ENCODE results near the gene EXOC6B. TPM values are rescaled to one million over a fixed set of nuclear protein-coding genes. Genes with fewer than 3 reads are reported as not detected.

The EXOC6B gene
- total and polyA plus RNA-seq, 2 donors from 2014 or later = 5.9 to 31.3 TPM

DNA sequence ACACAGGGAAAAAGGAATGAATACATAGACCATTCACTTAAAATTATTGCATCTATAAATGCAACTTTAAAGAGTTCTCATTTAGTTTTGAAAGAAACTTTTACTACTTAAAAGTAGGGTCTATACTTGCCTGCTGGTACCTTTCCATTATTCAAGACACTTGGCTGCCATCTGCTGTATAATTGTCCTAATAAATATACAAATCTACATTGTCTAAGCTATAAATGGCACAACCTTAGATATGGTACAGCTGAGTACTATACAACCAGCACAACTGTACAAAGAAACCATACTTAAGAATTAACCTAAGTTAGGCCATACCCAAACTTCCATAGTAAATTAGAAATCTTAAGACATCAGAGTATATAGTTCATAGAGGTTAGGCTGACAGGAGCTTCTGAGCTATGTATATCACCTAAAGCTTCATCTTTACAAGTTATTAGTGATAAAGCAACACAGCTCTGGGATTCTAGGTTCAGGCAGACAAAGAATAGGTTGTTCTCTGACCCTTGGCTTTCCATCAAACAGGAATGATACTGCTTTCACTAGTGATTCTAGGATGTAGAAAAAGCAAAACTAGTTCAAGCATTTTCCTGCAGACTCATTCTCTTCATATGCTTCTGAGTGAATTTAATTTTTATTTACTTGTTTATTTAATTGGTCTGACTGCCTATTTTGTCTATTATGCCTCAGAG, 22.1 kb downstream of the EXOC6B start:
- Histone ChIP-seq H3K9me3 (ENCODE audit: control insufficient read depth in 2 of 3, insufficient read depth in 1 of 3, low read length in 3 of 3) (no peaks in the 10 kb centered on the region), H3K4me1 (ENCODE audit: control insufficient read depth in 2 of 3, insufficient read depth in 2 of 3, low read depth in 1 of 3, low read length in 3 of 3) (no peaks in the 10 kb centered on the region), H3K9ac (ENCODE audit: low read length in 3 of 3) (no peak overlapping the region), H3K27ac (ENCODE audit: low read depth in 2 of 2, low read length in 2 of 2) (no peak overlapping the region), H3K36me3 (ENCODE audit: control insufficient read depth in 2 of 3, insufficient read depth in 3 of 3, low read length in 3 of 3) (no peaks in the 10 kb centered on the region), H3K4me3 (ENCODE audit: low read length in 3 of 3) (no peak overlapping the region), H3K27me3 (ENCODE audit: control insufficient read depth, insufficient read depth, low read length) (no peaks in the 10 kb centered on the region)
- intact Hi-C loops (cut with DNase I) = no loop called here
- no peak for DNase-seq
- TF ChIP-seq, protein P1, sequence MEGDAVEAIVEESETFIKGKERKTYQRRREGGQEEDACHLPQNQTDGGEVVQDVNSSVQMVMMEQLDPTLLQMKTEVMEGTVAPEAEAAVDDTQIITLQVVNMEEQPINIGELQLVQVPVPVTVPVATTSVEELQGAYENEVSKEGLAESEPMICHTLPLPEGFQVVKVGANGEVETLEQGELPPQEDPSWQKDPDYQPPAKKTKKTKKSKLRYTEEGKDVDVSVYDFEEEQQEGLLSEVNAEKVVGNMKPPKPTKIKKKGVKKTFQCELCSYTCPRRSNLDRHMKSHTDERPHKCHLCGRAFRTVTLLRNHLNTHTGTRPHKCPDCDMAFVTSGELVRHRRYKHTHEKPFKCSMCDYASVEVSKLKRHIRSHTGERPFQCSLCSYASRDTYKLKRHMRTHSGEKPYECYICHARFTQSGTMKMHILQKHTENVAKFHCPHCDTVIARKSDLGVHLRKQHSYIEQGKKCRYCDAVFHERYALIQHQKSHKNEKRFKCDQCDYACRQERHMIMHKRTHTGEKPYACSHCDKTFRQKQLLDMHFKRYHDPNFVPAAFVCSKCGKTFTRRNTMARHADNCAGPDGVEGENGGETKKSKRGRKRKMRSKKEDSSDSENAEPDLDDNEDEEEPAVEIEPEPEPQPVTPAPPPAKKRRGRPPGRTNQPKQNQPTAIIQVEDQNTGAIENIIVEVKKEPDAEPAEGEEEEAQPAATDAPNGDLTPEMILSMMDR (IDR thresholded peaks at IDR 0.05; ENCODE audit: borderline replicate concordance, extremely low read depth, insufficient read depth) = no peak
- no peak for FAIRE-seq

DNA sequence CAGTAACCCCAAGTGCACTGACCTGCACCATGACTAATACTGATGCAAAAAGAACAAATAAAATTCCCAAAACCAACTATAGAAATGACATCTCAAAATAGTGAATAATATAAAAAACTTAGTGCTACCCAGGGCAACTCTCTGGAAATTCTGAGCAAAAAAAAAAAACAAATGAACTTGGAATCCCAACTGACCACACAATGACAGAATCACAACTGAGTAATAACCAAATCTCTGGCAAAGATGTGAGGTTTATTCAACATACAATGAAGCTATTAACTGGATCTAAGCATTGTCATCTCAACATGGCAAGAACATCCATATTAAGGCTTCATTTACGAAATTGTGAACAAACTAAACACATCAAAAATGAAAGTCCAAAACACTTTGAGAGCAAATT, 22.7 kb downstream of the EXOC6B start:
- Histone ChIP-seq H3K4me3 (ENCODE audit: low read length in 3 of 3) (no peak overlapping the region), H3K9me3 (ENCODE audit: control insufficient read depth in 2 of 3, insufficient read depth in 1 of 3, low read length in 3 of 3) (no peaks in the 10 kb centered on the region), H3K27me3 (ENCODE audit: control insufficient read depth, insufficient read depth, low read length) (no peaks in the 10 kb centered on the region), H3K36me3 (ENCODE audit: control insufficient read depth in 2 of 3, insufficient read depth in 3 of 3, low read length in 3 of 3) (no peaks in the 10 kb centered on the region), H3K4me1 (ENCODE audit: control insufficient read depth in 2 of 3, insufficient read depth in 2 of 3, low read depth in 1 of 3, low read length in 3 of 3) (no peaks in the 10 kb centered on the region), H3K9ac (ENCODE audit: low read length in 3 of 3) (no peak overlapping the region), H3K27ac (ENCODE audit: low read depth in 2 of 2, low read length in 2 of 2) (no peak overlapping the region)
- TF ChIP-seq, protein P1 (IDR thresholded peaks at IDR 0.05; ENCODE audit: borderline replicate concordance, extremely low read depth, insufficient read depth) = no peak
- FAIRE-seq (no peak), DNase-seq (no peak)
- intact Hi-C loops (cut with DNase I) = no loop called here

DNA sequence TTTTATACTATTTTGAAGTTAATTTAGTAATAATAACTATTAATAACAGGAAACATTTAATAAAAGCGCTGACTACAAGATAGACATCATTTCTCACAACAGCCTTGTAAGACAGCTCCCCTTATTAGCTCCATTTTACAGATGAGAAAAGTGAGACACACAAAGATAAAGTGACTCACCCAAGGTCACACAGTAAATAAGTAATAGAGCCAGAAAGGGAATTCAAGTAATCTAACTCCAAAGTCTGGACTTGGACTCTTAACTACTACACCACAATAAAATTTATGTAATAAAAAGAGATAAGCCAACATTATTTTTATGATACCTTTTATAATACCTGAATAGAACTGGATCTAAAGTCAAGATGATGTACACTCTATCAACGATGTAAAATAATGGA, 25.3 kb downstream of the EXOC6B start:
- intact Hi-C loops (cut with DNase I) = no loop called here
- TF ChIP-seq, protein P1 (IDR thresholded peaks at IDR 0.05; ENCODE audit: borderline replicate concordance, extremely low read depth, insufficient read depth) = no peak
- FAIRE-seq = no peak
- Histone ChIP-seq H3K4me3 (ENCODE audit: low read length in 3 of 3) (no peak overlapping the region), H3K9me3 (ENCODE audit: control insufficient read depth in 2 of 3, insufficient read depth in 1 of 3, low read length in 3 of 3) (no peaks in the 10 kb centered on the region), H3K27ac (ENCODE audit: low read depth in 2 of 2, low read length in 2 of 2) (no peak overlapping the region), H3K9ac (ENCODE audit: low read length in 3 of 3) (no peak overlapping the region), H3K27me3 (ENCODE audit: control insufficient read depth, insufficient read depth, low read length) (no peaks in the 10 kb centered on the region), H3K4me1 (ENCODE audit: control insufficient read depth in 2 of 3, insufficient read depth in 2 of 3, low read depth in 1 of 3, low read length in 3 of 3) (no peaks in the 10 kb centered on the region), H3K36me3 (ENCODE audit: control insufficient read depth in 2 of 3, insufficient read depth in 3 of 3, low read length in 3 of 3) (no peaks in the 10 kb centered on the region)
- DNase-seq = no peak

DNA sequence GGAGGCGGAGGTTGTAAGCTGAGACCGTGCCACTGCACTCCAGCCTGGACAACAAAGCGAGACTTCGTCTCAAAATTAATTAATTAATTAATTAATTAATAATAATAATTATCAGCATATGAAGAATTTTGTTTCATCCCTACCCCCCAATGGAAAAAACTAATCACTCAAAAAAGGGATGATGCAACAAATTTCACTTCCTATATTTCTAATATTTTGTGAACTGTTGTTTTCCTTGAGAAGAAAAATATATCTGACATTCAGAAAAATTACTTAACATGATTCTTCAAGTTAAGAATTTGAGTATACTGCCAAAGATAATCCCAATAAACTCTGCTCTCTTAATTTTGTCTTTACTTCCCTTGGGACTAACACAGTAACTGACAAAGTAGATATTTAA, 28.1 kb downstream of the EXOC6B start:
- peaks cover 0 to 6% (median 3%) of the 10 kb centered on the region in 3 donors for H3K4me1 ChIP-seq (ENCODE audit: control insufficient read depth in 2 of 3, insufficient read depth in 2 of 3, low read depth in 1 of 3, low read length in 3 of 3)
- TF ChIP-seq, protein P1 (IDR thresholded peaks at IDR 0.05; ENCODE audit: borderline replicate concordance, extremely low read depth, insufficient read depth) = no peak
- no peak overlapping the region for H3K9ac ChIP-seq (ENCODE audit: low read length in 3 of 3)
- no peak for FAIRE-seq
- no peak for DNase-seq
- no peak overlapping the region for H3K27ac ChIP-seq (ENCODE audit: low read depth in 2 of 2, low read length in 2 of 2)
- intact Hi-C loops (cut with DNase I) = no loop called here
- H3K27me3 ChIP-seq (ENCODE audit: control insufficient read depth, insufficient read depth, low read length) = no peaks in the 10 kb centered on the region
- H3K4me3 ChIP-seq (ENCODE audit: low read length in 3 of 3) = no peak overlapping the region
- H3K36me3 ChIP-seq (ENCODE audit: control insufficient read depth in 2 of 3, insufficient read depth in 3 of 3, low read length in 3 of 3) = no peaks in the 10 kb centered on the region
- H3K9me3 ChIP-seq (ENCODE audit: control insufficient read depth in 2 of 3, insufficient read depth in 1 of 3, low read length in 3 of 3) = no peaks in the 10 kb centered on the region
